ENCODE results near the gene DMRTB1. TPM values are rescaled to one million over a fixed set of nuclear protein-coding genes. Genes with fewer than 3 reads are reported as not detected.

DMRTB1 gene
- polyA plus RNA-seq, 2 donors: not detected

- no peaks in the 10 kb centered on the region for H3K36me3 ChIP-seq (ENCODE audit: control insufficient read depth in 2 of 2, insufficient read depth in 2 of 2, low read length in 1 of 2)
- WGBS, 2 donors: 83 to 90% methylated on average over 13 of the region's 13 CpGs
- H3K27me3 ChIP-seq (ENCODE audit: control insufficient read depth in 1 of 2, insufficient read depth in 2 of 2, low read length in 2 of 2): no peaks in the 10 kb centered on the region
- no peak overlapping the region for H3K4me3 ChIP-seq (ENCODE audit: low read depth in 1 of 2, low read length in 2 of 2)
- H3K27ac ChIP-seq (ENCODE audit: low read depth in 2 of 2, low read length in 1 of 2): no peak overlapping the region
- H3K9me3 ChIP-seq (ENCODE audit: control insufficient read depth in 2 of 2, insufficient read depth in 1 of 2, low read depth in 1 of 2, low read length in 1 of 2): no peaks in the 10 kb centered on the region
- peaks cover 0 to 8% of the 10 kb centered on the region in 2 donors for H3K4me1 ChIP-seq (ENCODE audit: control insufficient read depth in 2 of 2, insufficient read depth in 2 of 2, low read length in 1 of 2)
These were observed 48.1 kb downstream of the DMRTB1 start for GRCh38 chr1:53507116-53507820.

DNA sequence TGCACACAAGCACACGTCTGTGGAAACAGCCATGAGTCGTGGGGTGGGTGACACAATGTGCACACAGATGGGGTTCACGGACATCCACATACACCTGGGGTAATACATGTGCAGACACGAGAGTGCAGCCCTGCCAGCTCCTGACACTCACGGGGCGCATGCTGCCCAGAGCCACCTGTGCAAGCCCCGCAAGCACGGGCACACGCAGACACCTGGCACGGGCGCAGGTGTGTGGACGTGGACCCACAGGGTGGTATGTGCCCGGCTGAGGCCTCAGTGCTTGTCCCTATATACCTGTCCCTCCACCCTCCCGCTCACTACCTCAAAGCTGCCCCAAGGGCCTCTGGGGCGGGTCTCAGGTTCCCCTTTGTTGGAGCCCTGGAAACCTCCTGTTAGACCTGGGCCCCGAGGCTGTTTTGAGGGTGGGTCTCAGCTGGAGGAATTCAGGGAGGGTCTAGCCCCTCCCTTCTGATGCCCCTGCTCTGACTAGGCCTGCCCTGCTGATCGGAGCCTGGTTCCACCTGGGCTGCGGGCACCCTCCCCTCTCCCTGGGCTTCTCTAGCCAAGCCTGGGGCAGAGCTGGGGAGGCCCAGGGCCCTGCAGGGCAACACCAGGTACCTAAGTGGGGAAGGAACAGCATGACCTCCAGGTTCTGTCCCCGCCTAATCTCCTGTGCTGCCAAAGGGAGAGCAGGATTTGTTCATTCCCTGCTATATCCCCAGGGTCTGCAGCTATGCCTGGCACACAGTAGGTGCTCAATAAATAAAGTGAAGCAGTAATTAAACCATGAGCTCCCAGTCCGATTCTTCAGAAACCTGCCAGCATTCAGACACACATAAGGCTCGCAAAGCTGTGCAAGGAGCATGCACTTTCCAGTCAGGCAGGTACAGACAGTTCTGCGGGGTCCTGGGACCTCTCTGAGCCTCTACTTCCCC, 49.1 kb downstream of the DMRTB1 start:
- Histone ChIP-seq H3K27ac (ENCODE audit: low read depth in 2 of 2, low read length in 1 of 2) (no peak overlapping the region), H3K9me3 (ENCODE audit: control insufficient read depth in 2 of 2, insufficient read depth in 1 of 2, low read depth in 1 of 2, low read length in 1 of 2) (no peaks in the 10 kb centered on the region), H3K4me3 (ENCODE audit: low read depth in 1 of 2, low read length in 2 of 2) (no peak overlapping the region), H3K36me3 (ENCODE audit: control insufficient read depth in 2 of 2, insufficient read depth in 2 of 2, low read length in 1 of 2) (no peaks in the 10 kb centered on the region), H3K4me1 (ENCODE audit: control insufficient read depth in 2 of 2, insufficient read depth in 2 of 2, low read length in 1 of 2) (peaks cover 0 to 8% of the 10 kb centered on the region in 2 donors), H3K27me3 (ENCODE audit: control insufficient read depth in 1 of 2, insufficient read depth in 2 of 2, low read length in 2 of 2) (no peaks in the 10 kb centered on the region)
- WGBS, 2 donors: 60 to 63% methylated on average over 22 of the region's 22 CpGs

GRCh38 chr1:53508991-53509666, 49.9 kb downstream of the DMRTB1 start:
- no peaks in the 10 kb centered on the region for H3K9me3 ChIP-seq (ENCODE audit: control insufficient read depth in 2 of 2, insufficient read depth in 1 of 2, low read depth in 1 of 2, low read length in 1 of 2)
- H3K4me3 ChIP-seq (ENCODE audit: low read depth in 1 of 2, low read length in 2 of 2): peak overlapping the region in 1 of 2 donors; percentile 8
- H3K36me3 ChIP-seq (ENCODE audit: control insufficient read depth in 2 of 2, insufficient read depth in 2 of 2, low read length in 1 of 2): no peaks in the 10 kb centered on the region
- peaks cover 0 to 8% of the 10 kb centered on the region in 2 donors for H3K4me1 ChIP-seq (ENCODE audit: control insufficient read depth in 2 of 2, insufficient read depth in 2 of 2, low read length in 1 of 2)
- no peak overlapping the region for H3K27ac ChIP-seq (ENCODE audit: low read depth in 2 of 2, low read length in 1 of 2)
- WGBS, 2 donors: 43 to 53% methylated on average over 22 to 23 of the region's 23 CpGs
- H3K27me3 ChIP-seq (ENCODE audit: control insufficient read depth in 1 of 2, insufficient read depth in 2 of 2, low read length in 2 of 2): no peaks in the 10 kb centered on the region

GRCh38 chr1:53509775-53510174, 50.6 kb downstream of the DMRTB1 start:
- H3K4me3 ChIP-seq (ENCODE audit: low read depth in 1 of 2, low read length in 2 of 2): no peak overlapping the region
- no peaks in the 10 kb centered on the region for H3K36me3 ChIP-seq (ENCODE audit: control insufficient read depth in 2 of 2, insufficient read depth in 2 of 2, low read length in 1 of 2)
- H3K4me1 ChIP-seq (ENCODE audit: control insufficient read depth in 2 of 2, insufficient read depth in 2 of 2, low read length in 1 of 2): peaks cover 0 to 8% of the 10 kb centered on the region in 2 donors
- WGBS, 2 donors: 87 to 89% methylated on average over 13 of the region's 13 CpGs
- H3K27ac ChIP-seq (ENCODE audit: low read depth in 2 of 2, low read length in 1 of 2): no peak overlapping the region
- no peaks in the 10 kb centered on the region for H3K9me3 ChIP-seq (ENCODE audit: control insufficient read depth in 2 of 2, insufficient read depth in 1 of 2, low read depth in 1 of 2, low read length in 1 of 2)
- H3K27me3 ChIP-seq (ENCODE audit: control insufficient read depth in 1 of 2, insufficient read depth in 2 of 2, low read length in 2 of 2): no peaks in the 10 kb centered on the region

DNA sequence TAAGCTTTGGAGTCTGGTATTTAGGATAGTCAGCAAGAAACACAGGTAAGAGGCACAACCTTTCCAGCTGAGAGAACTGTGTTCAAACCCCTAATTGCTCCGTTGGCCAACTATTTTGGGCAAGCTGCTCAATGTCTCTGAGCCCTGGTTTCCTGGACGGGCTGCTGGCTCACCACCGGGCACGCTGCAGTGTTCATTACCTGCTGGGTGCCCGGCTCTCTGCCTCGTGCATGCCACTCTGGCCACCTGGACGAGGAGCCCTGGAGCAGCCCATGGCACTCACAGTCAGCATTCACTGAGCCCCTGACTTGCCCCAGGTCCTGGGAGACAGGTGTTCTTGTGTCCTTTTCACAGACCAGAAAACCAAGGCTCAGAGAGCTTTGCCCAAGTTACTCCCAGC, 51.0 kb downstream of the DMRTB1 start:
- 93 to 97% methylated on average over 7 of the region's 7 CpGs for WGBS, 2 donors
- Histone ChIP-seq H3K4me3 (ENCODE audit: low read depth in 1 of 2, low read length in 2 of 2) (no peak overlapping the region), H3K36me3 (ENCODE audit: control insufficient read depth in 2 of 2, insufficient read depth in 2 of 2, low read length in 1 of 2) (no peaks in the 10 kb centered on the region), H3K4me1 (ENCODE audit: control insufficient read depth in 2 of 2, insufficient read depth in 2 of 2, low read length in 1 of 2) (peaks cover 0 to 8% of the 10 kb centered on the region in 2 donors), H3K9me3 (ENCODE audit: control insufficient read depth in 2 of 2, insufficient read depth in 1 of 2, low read depth in 1 of 2, low read length in 1 of 2) (no peaks in the 10 kb centered on the region), H3K27ac (ENCODE audit: low read depth in 2 of 2, low read length in 1 of 2) (no peak overlapping the region), H3K27me3 (ENCODE audit: control insufficient read depth in 1 of 2, insufficient read depth in 2 of 2, low read length in 2 of 2) (no peaks in the 10 kb centered on the region)

- no peak overlapping the region for H3K4me3 ChIP-seq (ENCODE audit: low read depth in 1 of 2, low read length in 2 of 2)
- H3K27ac ChIP-seq (ENCODE audit: low read depth in 2 of 2, low read length in 1 of 2): no peak overlapping the region
- no peaks in the 10 kb centered on the region for H3K36me3 ChIP-seq (ENCODE audit: control insufficient read depth in 2 of 2, insufficient read depth in 2 of 2, low read length in 1 of 2)
- H3K4me1 ChIP-seq (ENCODE audit: control insufficient read depth in 2 of 2, insufficient read depth in 2 of 2, low read length in 1 of 2): peaks cover 0 to 8% of the 10 kb centered on the region in 2 donors
- 79 to 81% methylated on average over 13 of the region's 13 CpGs for WGBS, 2 donors
- H3K9me3 ChIP-seq (ENCODE audit: control insufficient read depth in 2 of 2, insufficient read depth in 1 of 2, low read depth in 1 of 2, low read length in 1 of 2): no peaks in the 10 kb centered on the region
- no peaks in the 10 kb centered on the region for H3K27me3 ChIP-seq (ENCODE audit: control insufficient read depth in 1 of 2, insufficient read depth in 2 of 2, low read length in 2 of 2)
These were observed 52.2 kb downstream of the DMRTB1 start for GRCh38 chr1:53511323-53511932.

DNA sequence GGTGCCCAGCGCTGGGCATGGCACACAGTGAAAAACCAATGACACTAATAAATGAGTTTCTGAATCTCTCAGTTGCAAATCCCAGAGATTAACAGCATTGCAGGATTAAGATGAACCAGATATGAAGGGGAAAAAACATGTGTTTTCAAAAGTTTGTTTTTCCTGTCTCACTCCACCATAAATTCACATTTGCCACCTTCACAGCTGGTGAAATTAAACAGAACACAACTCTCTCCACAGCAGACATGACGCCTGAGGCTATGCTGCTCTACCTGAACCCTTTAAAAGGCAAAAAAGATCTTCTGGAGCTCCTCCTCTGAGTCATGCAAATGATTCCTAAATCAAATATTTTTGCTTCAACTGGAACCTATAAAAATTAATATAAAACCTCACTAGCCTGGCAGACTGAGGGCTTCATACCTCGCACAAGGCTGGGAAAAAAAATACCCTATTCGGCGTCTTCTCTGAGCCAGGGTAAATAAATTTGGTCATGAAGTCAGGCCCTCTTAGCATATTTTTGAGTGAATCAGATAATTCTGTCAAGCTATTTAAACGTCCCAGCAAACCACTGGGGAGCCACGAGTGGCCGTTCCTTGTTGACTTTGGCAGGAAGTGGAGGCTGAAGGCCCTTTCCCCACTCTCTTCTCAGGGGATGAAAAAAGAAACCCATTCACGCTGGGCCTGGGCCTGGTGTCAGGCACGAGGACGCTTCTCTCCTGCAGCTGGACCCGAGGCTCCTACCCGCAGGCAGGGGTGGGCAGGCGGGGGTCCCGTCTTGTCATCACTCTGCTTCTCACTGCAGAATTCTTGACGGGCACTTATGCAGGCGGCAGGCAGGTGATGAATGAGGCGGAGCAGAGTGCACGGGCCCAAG, 53.0 kb downstream of the DMRTB1 start:
- 60 to 62% methylated on average over 19 of the region's 19 CpGs for WGBS, 2 donors

DNA sequence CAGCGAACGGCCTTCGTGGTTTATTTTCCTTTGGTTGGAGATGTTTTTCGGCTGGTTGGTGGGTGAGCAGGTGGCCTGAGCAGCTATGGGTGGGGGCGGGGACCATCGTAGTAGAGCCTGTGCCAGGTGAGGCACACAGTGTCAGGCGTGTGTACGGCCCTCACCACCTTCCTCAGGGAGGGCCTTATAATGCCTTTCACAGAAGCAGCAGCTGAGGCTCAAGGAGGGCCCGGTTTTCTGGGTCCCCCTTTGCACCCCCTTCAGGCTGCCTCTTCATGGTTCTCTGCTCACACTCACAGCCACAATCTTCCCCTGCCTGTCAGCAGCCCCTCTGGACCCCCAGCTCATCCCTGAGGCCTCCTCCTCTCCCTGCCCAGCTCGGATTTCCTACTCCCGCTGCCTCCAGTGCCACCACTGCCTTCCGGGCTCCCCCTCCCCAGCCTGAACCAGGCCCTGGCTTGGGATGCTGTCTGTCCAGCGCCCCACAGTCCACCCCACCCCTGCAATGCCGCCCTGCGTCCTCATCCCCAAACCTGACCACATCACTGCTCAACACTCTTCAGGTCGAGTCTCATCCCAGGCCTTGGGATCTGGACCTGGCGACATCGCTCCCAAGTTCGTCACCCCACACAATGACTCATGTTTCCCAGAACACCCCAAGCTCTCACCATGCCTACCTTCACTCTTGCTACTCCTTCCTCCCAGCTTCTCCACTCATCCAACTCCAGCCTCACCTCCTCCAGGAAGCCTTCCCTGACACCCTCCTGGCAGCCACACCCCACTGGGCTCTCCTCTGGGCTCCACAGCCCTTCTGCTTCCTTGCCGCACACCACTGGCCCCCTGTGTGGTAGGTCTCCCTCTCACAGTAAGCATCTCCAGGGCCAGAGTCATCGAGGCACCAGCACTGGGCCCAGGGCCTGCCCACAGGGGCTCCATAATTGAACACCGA, 53.9 kb downstream of the DMRTB1 start:
- H3K27ac ChIP-seq (ENCODE audit: low read depth in 2 of 2, low read length in 1 of 2): no peak overlapping the region
- H3K36me3 ChIP-seq (ENCODE audit: control insufficient read depth in 2 of 2, insufficient read depth in 2 of 2, low read length in 1 of 2): no peaks in the 10 kb centered on the region
- H3K27me3 ChIP-seq (ENCODE audit: control insufficient read depth in 1 of 2, insufficient read depth in 2 of 2, low read length in 2 of 2): no peaks in the 10 kb centered on the region
- peaks cover 0 to 10% of the 10 kb centered on the region in 2 donors for H3K4me1 ChIP-seq (ENCODE audit: control insufficient read depth in 2 of 2, insufficient read depth in 2 of 2, low read length in 1 of 2)
- H3K4me3 ChIP-seq (ENCODE audit: low read depth in 1 of 2, low read length in 2 of 2): no peak overlapping the region
- 81 to 83% methylated on average over 21 to 22 of the region's 22 CpGs for WGBS, 2 donors
- H3K9me3 ChIP-seq (ENCODE audit: control insufficient read depth in 2 of 2, insufficient read depth in 1 of 2, low read depth in 1 of 2, low read length in 1 of 2): no peaks in the 10 kb centered on the region

More for the DNA sequence above, 53.0 kb downstream of the DMRTB1 start:
- H3K9me3 ChIP-seq (ENCODE audit: control insufficient read depth in 2 of 2, insufficient read depth in 1 of 2, low read depth in 1 of 2, low read length in 1 of 2): no peaks in the 10 kb centered on the region
- no peaks in the 10 kb centered on the region for H3K36me3 ChIP-seq (ENCODE audit: control insufficient read depth in 2 of 2, insufficient read depth in 2 of 2, low read length in 1 of 2)
- no peak overlapping the region for H3K4me3 ChIP-seq (ENCODE audit: low read depth in 1 of 2, low read length in 2 of 2)
- H3K27ac ChIP-seq (ENCODE audit: low read depth in 2 of 2, low read length in 1 of 2): no peak overlapping the region
- H3K27me3 ChIP-seq (ENCODE audit: control insufficient read depth in 1 of 2, insufficient read depth in 2 of 2, low read length in 2 of 2): no peaks in the 10 kb centered on the region
- H3K4me1 ChIP-seq (ENCODE audit: control insufficient read depth in 2 of 2, insufficient read depth in 2 of 2, low read length in 1 of 2): peaks cover 0 to 9% of the 10 kb centered on the region in 2 donors

Measured in esophagus (tissue), 2 donors.